AG10803 (cell line): ENCODE results near the gene NEK6.

Experiments
- DNase-seq: peaks from one replicate; pipeline ENCODE4 v3.0.0; 2010; ENCODE audit warnings: low read depth
- H3K4me3 ChIP-seq: 2 replicates; pipeline ENCODE4 v1.5.1; 2011; ENCODE audit warnings: mild to moderate bottlenecking, low read length, control low read depth
- CTCF ChIP-seq: conservative IDR thresholded peaks from 2 replicates; pipeline ENCODE4 v1.5.1; 2011; ENCODE audit warnings: mild to moderate bottlenecking, low read length, control low read depth, inconsistent platforms

NEK6 gene

DNA sequence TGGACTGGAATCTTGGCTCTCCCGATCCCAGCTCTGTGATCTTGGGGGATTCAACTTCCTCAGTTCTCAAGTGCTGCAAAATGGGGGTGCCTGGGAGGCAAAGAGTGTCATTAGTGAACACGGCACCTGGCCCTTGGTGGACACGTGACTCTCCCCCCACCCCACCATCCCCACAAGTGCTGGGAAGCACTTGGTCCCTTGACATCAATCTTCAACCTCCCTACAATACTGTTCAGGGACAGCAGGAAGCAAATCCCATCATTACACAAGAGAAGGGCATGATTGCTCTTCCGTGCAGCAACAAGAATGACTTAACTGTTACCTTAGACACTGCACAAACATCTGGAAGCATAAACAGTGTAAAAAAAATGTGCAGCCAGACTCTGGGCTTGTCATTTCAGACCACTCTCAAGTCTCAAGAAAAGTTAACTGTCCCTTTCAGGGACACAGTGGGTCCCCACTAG, 96.1 kb downstream of the NEK6 start:
- H3K4me3 ChIP-seq: no peak overlapping the region
- no peak for TF ChIP-seq CTCF
- DNase-seq: peak; percentile 85

- no peak overlapping the region for H3K4me3 ChIP-seq
- DNase-seq: no peak
- no peak for TF ChIP-seq CTCF
Measured at GRCh38 chr9:124354346-124355038, 96.7 kb downstream of the NEK6 start.

- no peak for TF ChIP-seq CTCF
- no peak overlapping the region for H3K4me3 ChIP-seq
- no peak for DNase-seq
Measured at GRCh38 chr9:124355039-124355940, 97.5 kb downstream of the NEK6 start.

DNA sequence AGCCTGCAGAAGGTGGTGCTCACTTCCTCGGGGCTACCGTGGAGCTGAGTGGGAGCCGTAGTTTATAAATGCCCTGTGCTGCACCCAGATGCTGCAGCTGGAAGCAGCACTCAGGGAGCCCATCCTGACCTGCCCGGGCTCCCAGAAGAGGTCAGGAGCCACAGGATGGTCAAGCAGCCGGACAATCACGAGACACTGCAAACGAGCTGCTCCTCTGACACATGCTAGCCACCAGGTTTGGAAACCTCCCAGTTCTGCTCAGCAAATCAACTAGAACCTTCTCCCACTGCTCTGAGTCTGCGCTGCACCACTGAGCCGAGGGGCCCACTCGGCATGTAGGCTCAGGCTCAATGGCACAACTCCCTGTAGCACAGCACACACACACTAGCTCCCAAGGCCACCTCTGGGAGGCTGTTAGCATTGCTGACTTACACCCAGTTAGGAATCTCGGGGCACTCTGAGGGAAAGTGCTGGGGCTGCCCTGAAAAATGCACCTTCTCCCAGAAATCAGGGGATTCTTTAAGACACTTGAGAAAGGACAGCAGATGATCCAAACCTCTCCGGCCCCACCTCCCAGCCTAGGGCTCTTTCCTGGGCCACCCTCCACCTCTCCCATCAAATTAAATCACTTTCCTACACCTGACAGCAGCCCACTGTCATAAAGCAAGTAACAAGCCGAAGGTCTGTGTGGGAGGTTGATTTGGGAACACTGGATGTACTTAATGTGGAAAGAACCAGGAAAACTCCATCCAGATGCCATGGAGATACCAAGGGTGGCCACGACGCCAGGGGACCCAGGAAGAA, 98.4 kb downstream of the NEK6 start:
- no peak overlapping the region for H3K4me3 ChIP-seq
- TF ChIP-seq CTCF: no peak
- DNase-seq: no peak

- no peak overlapping the region for H3K4me3 ChIP-seq
- no peak for TF ChIP-seq CTCF
- DNase-seq: no peak
Measured at GRCh38 chr9:124356745-124357390, 99.1 kb downstream of the NEK6 start.

DNA sequence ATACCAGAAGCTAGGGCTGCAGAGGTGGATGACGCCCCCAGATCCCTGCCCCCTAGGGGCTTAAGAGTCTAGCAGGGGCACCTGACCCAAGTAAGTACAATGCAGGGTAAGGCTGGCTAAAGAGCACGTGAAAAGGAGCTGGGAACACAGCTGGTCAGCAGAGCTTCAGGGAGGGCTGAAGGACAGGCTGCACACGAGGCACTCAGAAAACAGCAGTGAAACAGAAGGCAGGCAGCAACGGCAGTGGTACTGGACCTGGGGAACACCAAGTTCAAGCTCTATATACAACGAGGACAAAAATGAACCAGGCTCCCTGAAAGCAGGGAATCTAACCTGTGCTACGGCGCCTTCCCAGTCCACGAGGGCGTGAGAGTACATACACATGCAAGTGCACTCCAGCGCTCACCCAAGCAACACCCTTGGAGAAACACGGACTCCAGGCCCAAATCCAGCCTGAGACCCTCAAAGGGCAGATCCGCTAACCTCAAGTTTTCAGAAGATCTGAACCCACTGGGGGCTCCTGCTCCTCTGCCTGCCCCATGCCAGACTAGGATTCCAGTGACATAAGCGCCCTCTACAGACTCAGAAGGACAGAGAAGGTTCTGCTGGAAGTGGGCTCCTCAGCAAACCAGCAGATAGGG, 100.1 kb downstream of the NEK6 start:
- H3K4me3 ChIP-seq: no peak overlapping the region
- DNase-seq: no peak
- TF ChIP-seq CTCF: peak; percentile 9; the same call in 1 of the 2 replicates
